ENCODE results near the gene SLC2A10. TPM values are rescaled to one million over a fixed set of nuclear protein-coding genes. Genes with fewer than 3 reads are reported as not detected.

SLC2A10 gene
- total and polyA plus RNA-seq, 2 donors (not counting 3 experiments of a cell fraction or from before 2014, with no cell fraction given) = 11.2 to 13.6 TPM

DNA sequence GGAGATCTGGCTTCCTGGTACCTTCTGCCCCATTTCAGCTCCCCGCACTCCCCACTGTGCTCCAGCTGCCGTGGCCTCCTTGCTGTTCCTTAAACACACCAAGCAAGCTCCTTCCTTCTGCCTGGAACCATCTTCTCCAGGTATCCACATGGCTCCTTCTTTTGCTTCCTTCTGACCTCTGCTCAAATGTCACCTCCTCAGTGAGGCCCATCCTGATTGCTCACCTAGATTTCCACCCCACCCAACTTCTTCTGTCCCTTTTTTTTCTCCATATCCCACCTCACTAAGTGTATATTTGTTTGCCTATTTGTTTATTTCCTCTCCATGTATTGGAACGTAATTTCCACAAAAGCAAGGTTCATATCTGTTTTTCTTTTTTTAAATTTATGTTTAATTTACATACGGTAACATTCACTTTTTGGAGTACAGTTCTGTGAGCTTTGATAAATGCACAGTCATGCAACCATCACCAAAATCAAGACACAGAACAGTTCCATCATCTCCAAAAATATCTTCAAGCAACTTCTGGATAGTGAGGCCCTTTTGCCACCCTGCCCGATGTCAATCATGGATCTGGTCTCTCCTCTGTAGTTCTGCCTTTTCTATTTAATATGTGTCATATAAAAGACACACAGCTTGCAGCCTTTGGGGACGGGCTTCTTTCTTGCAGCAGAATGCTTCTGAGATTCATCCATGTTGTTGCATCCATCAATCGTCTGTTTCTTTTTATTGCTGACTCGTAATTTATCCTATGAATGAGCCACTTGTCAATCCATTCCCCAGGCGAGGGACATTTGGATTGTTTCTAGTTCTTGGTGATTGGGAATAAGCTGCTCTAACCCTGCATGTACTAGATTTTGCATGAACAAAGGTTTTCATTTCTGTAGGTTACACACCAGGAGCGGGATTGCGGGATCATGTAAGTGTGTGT, 46.3 kb downstream of the SLC2A10 start:
- DNase-seq (ENCODE audit: low read depth, low spot score) (no peak), FAIRE-seq (no peak)
- Histone ChIP-seq H3K36me3 (ENCODE audit: control insufficient read depth in 2 of 2, extremely low read depth in 1 of 2, insufficient read depth in 2 of 2, low read length in 2 of 2) (no peaks in the 10 kb centered on the region), H3K4me3 (replicated peaks in 1 of 3; ENCODE audit: insufficient read depth in 1 of 3, low read depth in 1 of 3, low read length in 3 of 3) (no peak overlapping the region), H3K9me3 (replicated peaks; ENCODE audit: control insufficient read depth, insufficient read depth, low read length) (no peaks in the 10 kb centered on the region), H3K27me3 (ENCODE audit: control insufficient read depth in 2 of 2, insufficient read depth in 2 of 2, low read length in 2 of 2) (no peaks in the 10 kb centered on the region), H3K79me2 (ENCODE audit: control insufficient read depth, insufficient read depth, low read length) (no peaks in the 10 kb centered on the region), H3K9me1 (replicated peaks; ENCODE audit: control insufficient read depth, extremely low read depth, insufficient read depth, low read length) (no peaks in the 10 kb centered on the region), H3K9ac (replicated peaks; ENCODE audit: extremely low read depth, insufficient read depth, low read length) (no peak overlapping the region), H3K27ac (ENCODE audit: insufficient read depth, low read depth, low read length) (no peak overlapping the region), H3K4me2 (ENCODE audit: insufficient read depth, low read length) (no peak overlapping the region), H3K4me1 (ENCODE audit: control insufficient read depth, extremely low read depth, insufficient read depth, low read length) (no peaks in the 10 kb centered on the region), H2AFZ (ENCODE audit: low read depth, low read length) (no peak overlapping the region), H4K20me1 (replicated peaks; ENCODE audit: control insufficient read depth, extremely low read depth, insufficient read depth, low read length) (no peaks in the 10 kb centered on the region)
- no TSS peak for BruUV-seq (replicated peaks)
- intact Hi-C loops (cut with micrococcal nuclease) = no loop called here
- dilution Hi-C loops (cut with MboI; ENCODE audit: extremely low pct_ligation_motif_present, low sequenced_read_pairs) = no loop called here
- POLR2A ChIA-PET = no interaction called here
- CTCF ChIA-PET = interaction anchor here (1.0 to 6.3 kb wide), 7 partner anchors 8 to 865 kb away, joined by 3 to 35 read pairs (median 14); no protein-coding TSS in a partner anchor
- TF ChIP-seq MYC (IDR thresholded peaks at IDR 0.05; ENCODE audit: low read depth, low read length) (no peak), POLR2AphosphoS5 (IDR thresholded peaks at IDR 0.05; ENCODE audit: insufficient read depth, low read depth, low read length) (no peak), FOS (IDR thresholded peaks at IDR 0.05; ENCODE audit: borderline replicate concordance, insufficient read depth, low read length) (no peak), EZH2 (IDR thresholded peaks at IDR 0.05; ENCODE audit: borderline replicate concordance, low read depth, low read length, severe bottlenecking) (no peak), GATA2 (IDR thresholded peaks at IDR 0.05; ENCODE audit: insufficient read depth, insufficient read length, low read depth, low read length) (no peak), POLR2A (IDR thresholded peaks at IDR 0.05; ENCODE audit: low read depth, low read length) (no peak), JUN (IDR thresholded peaks at IDR 0.05; ENCODE audit: borderline replicate concordance, insufficient read depth, insufficient read length, low read depth) (no peak)
- TF ChIP-seq, protein P1, sequence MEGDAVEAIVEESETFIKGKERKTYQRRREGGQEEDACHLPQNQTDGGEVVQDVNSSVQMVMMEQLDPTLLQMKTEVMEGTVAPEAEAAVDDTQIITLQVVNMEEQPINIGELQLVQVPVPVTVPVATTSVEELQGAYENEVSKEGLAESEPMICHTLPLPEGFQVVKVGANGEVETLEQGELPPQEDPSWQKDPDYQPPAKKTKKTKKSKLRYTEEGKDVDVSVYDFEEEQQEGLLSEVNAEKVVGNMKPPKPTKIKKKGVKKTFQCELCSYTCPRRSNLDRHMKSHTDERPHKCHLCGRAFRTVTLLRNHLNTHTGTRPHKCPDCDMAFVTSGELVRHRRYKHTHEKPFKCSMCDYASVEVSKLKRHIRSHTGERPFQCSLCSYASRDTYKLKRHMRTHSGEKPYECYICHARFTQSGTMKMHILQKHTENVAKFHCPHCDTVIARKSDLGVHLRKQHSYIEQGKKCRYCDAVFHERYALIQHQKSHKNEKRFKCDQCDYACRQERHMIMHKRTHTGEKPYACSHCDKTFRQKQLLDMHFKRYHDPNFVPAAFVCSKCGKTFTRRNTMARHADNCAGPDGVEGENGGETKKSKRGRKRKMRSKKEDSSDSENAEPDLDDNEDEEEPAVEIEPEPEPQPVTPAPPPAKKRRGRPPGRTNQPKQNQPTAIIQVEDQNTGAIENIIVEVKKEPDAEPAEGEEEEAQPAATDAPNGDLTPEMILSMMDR (IDR thresholded peaks at IDR 0.05; ENCODE audit: extremely low read depth in 1 of 2, insufficient read depth in 1 of 2, low read depth in 1 of 2, low read length in 2 of 2) = no peak
- TF ChIP-seq, protein P2, sequence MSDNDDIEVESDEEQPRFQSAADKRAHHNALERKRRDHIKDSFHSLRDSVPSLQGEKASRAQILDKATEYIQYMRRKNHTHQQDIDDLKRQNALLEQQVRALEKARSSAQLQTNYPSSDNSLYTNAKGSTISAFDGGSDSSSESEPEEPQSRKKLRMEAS (IDR thresholded peaks at IDR 0.05; ENCODE audit: insufficient read depth, insufficient read length) = no peak

Measured in endothelial cell of umbilical vein (primary cell).